Measurements from ENCODE around the gene GPX8.

The GPX8 gene

GRCh38 chr5:55211184-55211874, 51.4 kb downstream of the GPX8 start:
- Histone ChIP-seq H3K27me3 (replicated peaks; ENCODE audit: control insufficient read depth, insufficient read depth, low read length) (no peaks in the 10 kb centered on the region; the same call in 1 of the 2 replicates), H3K4me3 (replicated peaks; ENCODE audit: low read depth, low read length) (no peak overlapping the region), H3K36me3 (ENCODE audit: control insufficient read depth, insufficient read depth, low read length) (no peaks in the 10 kb centered on the region)
- DNase-seq (ENCODE audit: extremely low read depth, insufficient read length), result no peak
- no peak for TF ChIP-seq CTCF (IDR thresholded peaks at IDR 0.05; ENCODE audit: insufficient read depth, low read length, poor library complexity, severe bottlenecking)
